K562 (cell line): Measurements from ENCODE around the gene MARK4. TPM values are rescaled to one million over a fixed set of nuclear protein-coding genes. Genes with fewer than 3 reads are reported as not detected.

Experiments
- ATAC-seq: fragments of 200-7000 bp; cut with Tn5 transposase; 3 replicates; pipeline ENCODE4 v1.9.1; 2020; ENCODE audit warnings: moderate library complexity
- BruUV-seq: library from RNA; stranded (reverse); fragments of 400-500 nt; replicated peaks from 2 replicates; lab custom pipeline; 2021; lab: Mats Ljungman, UMichigan
- CTCF ChIA-PET: fragments of 300-600 bp; formaldehyde crosslinking; extraction: SDS; loops from one replicate; lab custom pipeline; 2021; ENCODE audit warnings: low intra/inter-chr PET ratio; lab: Yijun Ruan, JAX
- POLR2A ChIA-PET: fragments of 300-600, 350-650 bp; sonication (Branson Sonifier 250); formaldehyde crosslinking; extraction: SDS; loops from one replicate; lab custom pipeline; 2021; ENCODE audit warnings: antibody characterized with exemption, inconsistent platforms; lab: Yijun Ruan, JAX
- DNase-seq, 4 experiments: peaks; one replicate each; pipeline versions ENCODE4 v3.0.0 to v3.0.0-alpha.2; 2011 to 2018; ENCODE audit warnings: low spot score in 3 of 4, mixed read lengths in 3 of 4; ENCODE audit errors: extremely low read depth in 1 of 4
- FAIRE-seq: peaks from 2 replicates; lab custom pipeline; 2011; peaks lifted over from hg19 to GRCh38; lab: Jason Lieb, UNC
- H2AFZ ChIP-seq: 2 replicates; pipeline ENCODE4 v1.6.0; 2011; ENCODE audit warnings: low read depth, low read length, control low read depth, inconsistent platforms
- H3K27ac ChIP-seq: fragments of 200-600 bp; 3 replicates; pipeline ENCODE4 v1.8.0; 2011; ENCODE audit warnings: low read depth, mild to moderate bottlenecking, control low read depth, inconsistent platforms, low read length, moderate library complexity, mixed read lengths; ENCODE audit errors: extremely low read depth
- H3K27me3 ChIP-seq, 2 experiments: fragments of 300-600 bp in 1 of 2; 2 replicates in 1 of 2; 3 replicates in 1 of 2; pipeline versions ENCODE4 v1.6.0 to v1.8.0; 2011; ENCODE audit warnings: inconsistent platforms in 2 of 2, low read length in 2 of 2, mild to moderate bottlenecking in 1 of 2, mixed read lengths in 1 of 2, moderate library complexity in 1 of 2; ENCODE audit not compliant: control insufficient read depth in 2 of 2, insufficient read depth in 2 of 2
- H3K36me3 ChIP-seq: fragments of 300-600 bp; 3 replicates; pipeline ENCODE4 v1.8.0; 2011; ENCODE audit warnings: mild to moderate bottlenecking, low read length, inconsistent platforms; ENCODE audit not compliant: control insufficient read depth, insufficient read depth
- H3K4me1 ChIP-seq, 2 experiments: fragments of 200-600 bp in 1 of 2; replicated peaks in 1 of 2; 2 replicates in 1 of 2; 3 replicates in 1 of 2; pipeline versions ENCODE4 v1.5.1 to v1.8.0; 2011; ENCODE audit warnings: inconsistent platforms in 2 of 2, low read length in 2 of 2, mild to moderate bottlenecking in 1 of 2, mixed read lengths in 1 of 2, moderate library complexity in 1 of 2; ENCODE audit not compliant: control insufficient read depth in 2 of 2, insufficient read depth in 2 of 2
- H3K4me2 ChIP-seq: 2 replicates; pipeline ENCODE4 v1.6.1; 2011; ENCODE audit warnings: low read length, control low read depth, inconsistent platforms, mixed read lengths; ENCODE audit not compliant: insufficient read depth
- H3K4me3 ChIP-seq: fragments of 200-600 bp; sonication (generic), shearing (Covaris generic); 2 replicates; pipeline ENCODE4 v1.5.1; 2016; ENCODE audit warnings: control low read depth, inconsistent platforms
- H3K79me2 ChIP-seq: fragments of 200-600 bp; 3 replicates; pipeline ENCODE4 v1.8.0; 2011; ENCODE audit warnings: low read length, inconsistent platforms; ENCODE audit not compliant: control insufficient read depth, insufficient read depth
- H3K9ac ChIP-seq, 2 experiments: 2 replicates each; pipeline versions ENCODE4 v1.6.0 to v1.6.1; 2011; ENCODE audit warnings: low read depth in 2 of 2, low read length in 2 of 2, control low read depth in 1 of 2, inconsistent platforms in 1 of 2, mild to moderate bottlenecking in 1 of 2, mixed read lengths in 1 of 2; ENCODE audit not compliant: insufficient read depth in 1 of 2
- H3K9me1 ChIP-seq: one replicate; pipeline ENCODE4 v1.6.0; 2011; ENCODE audit warnings: inconsistent platforms, mild to moderate bottlenecking, low read length, moderate library complexity; ENCODE audit not compliant: control insufficient read depth, insufficient read depth
- H3K9me3 ChIP-seq: replicated peaks from 2 replicates; pipeline ENCODE4 v1.5.1; 2011; ENCODE audit warnings: low read depth, low read length, inconsistent platforms; ENCODE audit not compliant: control insufficient read depth, insufficient read depth
- H4K20me1 ChIP-seq: replicated peaks from 2 replicates; pipeline ENCODE4 v1.6.1; 2011; ENCODE audit warnings: low read length, inconsistent platforms, mixed read lengths; ENCODE audit not compliant: control insufficient read depth, insufficient read depth
- CBFA2T2 ChIP-seq: fragments of 450-650 bp; conservative IDR thresholded peaks from 2 replicates; pipeline ENCODE4 v1.6.1; 2017; ENCODE audit warnings: mild to moderate bottlenecking
- FOS ChIP-seq: IDR thresholded peaks from 3 replicates; pipeline ENCODE4 v1.6.1; 2011; ENCODE audit not compliant: insufficient read length; ENCODE audit errors: extremely low read depth
- RAD51 ChIP-seq: fragments of 450-650 bp; IDR thresholded peaks from 2 replicates; pipeline ENCODE4 v1.7.1; 2016; ENCODE audit warnings: low read depth, mild to moderate bottlenecking, borderline replicate concordance
- RBM25 ChIP-seq: fragments of 200-400 bp; formaldehyde crosslinking; IDR thresholded peaks from 2 replicates; pipeline ENCODE4 v1.6.1; 2018; ENCODE audit warnings: low read length, low read depth, moderate library complexity; ENCODE audit not compliant: severe bottlenecking
- ZNF121 ChIP-seq: sonication (generic); formaldehyde crosslinking; conservative IDR thresholded peaks from 2 replicates; pipeline ENCODE4 v1.8.0; 2022; ENCODE audit warnings: missing genetic modification reagents
- WGBS: fragments of 100-300 bp; shearing (Covaris generic); methylation state at CpG from one replicate; pipeline ENCODE4 v1.1.6; 2016; ENCODE audit warnings: low coverage, mixed read lengths; ENCODE audit not compliant: insufficient coverage; ENCODE audit errors: missing lambda C conversion rate; 5-methylcytosine and 5-hydroxymethylcytosine counted together
- in situ Hi-C: fragments of 300-500 bp; cut with MboI; formaldehyde crosslinking; loops from 4 replicates; pipeline ENCODE4 v1.15.0; 2018; ENCODE audit warnings: inconsistent platforms, mixed read lengths
- intact Hi-C: fragments of 100-400 bp; cut with micrococcal nuclease; formaldehyde crosslinking; loops from 2 replicates; pipeline ENCODE4 v1.14.2; 2022
- polyA plus RNA-seq, 8 experiments: library from polyadenylated mRNA; depleted of rRNA in 4 of 8; stranded (reverse) in 5 of 8; unstranded in 3 of 8; fragments of >200 nt; fragmentation: Nextera tagmentation in 2 of 8; fragmentation: Illumina TruSeq in 1 of 8; extraction: Ambion mirVana in 2 of 8; extraction: Trizol in 1 of 8; gene quantifications; 2 replicates each; pipeline versions ENCODE4 v1.2.1 to v1.2.3, GENCODE V29; 2011 to 2014; ENCODE audit warnings: inconsistent platforms in 1 of 8, missing spikeins in 1 of 8
- total RNA-seq, 7 experiments: library from RNA; depleted of rRNA in 6 of 7; stranded (reverse); fragments of >200 nt in 6 of 7; fragmentation: Illumina TruSeq in 2 of 7; extraction: Trizol in 2 of 7; gene quantifications; 2 replicates each; pipeline versions ENCODE4 v1.2.1 to v1.2.3, GENCODE V29; 2011 to 2021; ENCODE audit warnings: low replicate concordance in 1 of 7
- TF ChIP-seq, protein P1 (sequence below): sonication (generic); formaldehyde crosslinking; IDR thresholded peaks from 2 replicates; pipeline ENCODE4 v1.5.0; 2020; ENCODE audit warnings: missing genetic modification reagents
- TF ChIP-seq, protein P2 (sequence below): sonication (generic); formaldehyde crosslinking; IDR thresholded peaks from 2 replicates; pipeline ENCODE4 v1.9.0; 2022; ENCODE audit warnings: mild to moderate bottlenecking, missing genetic modification reagents
- TF ChIP-seq, protein P3 (sequence below): fragments of 250-450 bp; sonication (Bioruptor Pico); IDR thresholded peaks from 2 replicates; pipeline ENCODE4 v1.8.0; 2021; ENCODE audit warnings: borderline replicate concordance, mild to moderate bottlenecking, moderate library complexity; ENCODE audit not compliant: poor library complexity, severe bottlenecking

The MARK4 gene
- total and polyA plus RNA-seq, 9 of the 15 experiments (the other 6 are each of a cell fraction or from before 2014, with no cell fraction given): 0.52 to 29.4 (median 8.6) TPM

DNA sequence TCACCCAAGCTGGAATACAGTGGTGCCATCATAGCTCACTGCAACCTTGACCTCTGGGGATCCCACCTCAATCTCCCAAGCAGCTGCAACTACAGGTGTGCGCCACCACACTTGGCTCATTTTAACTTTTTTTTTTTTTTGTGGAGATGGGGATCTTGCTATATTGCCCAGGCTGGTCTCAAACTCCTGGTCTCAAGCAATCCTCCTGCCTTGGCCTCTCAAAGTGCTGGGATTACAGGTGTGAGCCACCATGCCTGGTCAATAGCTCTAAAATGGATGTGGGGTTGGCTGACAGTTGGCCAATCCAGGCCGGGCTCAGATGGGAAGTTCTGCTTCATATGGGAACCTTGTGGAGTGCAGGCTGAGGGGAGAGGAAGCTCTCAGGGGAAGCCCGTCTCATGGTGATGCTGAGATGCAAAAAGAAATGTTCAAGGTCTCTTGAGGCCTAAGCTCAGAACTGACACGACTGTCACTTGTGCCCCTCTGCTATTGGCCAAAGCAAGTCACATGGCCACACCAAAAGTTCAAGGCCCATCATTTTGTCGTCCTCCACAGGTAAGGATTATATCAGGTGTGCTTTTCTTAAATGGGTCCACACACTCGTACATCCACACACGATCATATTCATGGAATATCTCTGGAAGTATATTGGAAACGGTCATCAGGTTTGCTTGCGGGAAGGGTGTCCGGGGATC is 82.7 kb downstream of the MARK4 start:
- H3K4me3 ChIP-seq: no peak overlapping the region
- no peaks in the 10 kb centered on the region for H3K9me1 ChIP-seq
- no peaks in the 10 kb centered on the region for H3K36me3 ChIP-seq
- intact Hi-C loops (loop anchor here (10.0 kb wide), 1 partner anchor 319 kb away; no protein-coding TSS in a partner anchor), in situ Hi-C loops (no loop called here)
- H3K4me1 ChIP-seq: peaks cover 0 to 6% of the 10 kb centered on the region in 2 experiments; a peak in 2 of 5 replicates
- ChIA-PET POLR2A (interaction anchor here (0.8 to 1.6 kb wide), 3 partner anchors 10 to 43 kb away, joined by 3 to 4 read pairs (median 3); no protein-coding TSS in a partner anchor), CTCF (no interaction called here)
- H3K27ac ChIP-seq: no peak overlapping the region
- no peak overlapping the region for H3K4me2 ChIP-seq
- no peaks in the 10 kb centered on the region for H3K79me2 ChIP-seq
- H3K27me3 ChIP-seq: no peaks in the 10 kb centered on the region
- no peak for DNase-seq
- no peak for FAIRE-seq
- no peaks in the 10 kb centered on the region for H4K20me1 ChIP-seq
- TF ChIP-seq, protein P1, sequence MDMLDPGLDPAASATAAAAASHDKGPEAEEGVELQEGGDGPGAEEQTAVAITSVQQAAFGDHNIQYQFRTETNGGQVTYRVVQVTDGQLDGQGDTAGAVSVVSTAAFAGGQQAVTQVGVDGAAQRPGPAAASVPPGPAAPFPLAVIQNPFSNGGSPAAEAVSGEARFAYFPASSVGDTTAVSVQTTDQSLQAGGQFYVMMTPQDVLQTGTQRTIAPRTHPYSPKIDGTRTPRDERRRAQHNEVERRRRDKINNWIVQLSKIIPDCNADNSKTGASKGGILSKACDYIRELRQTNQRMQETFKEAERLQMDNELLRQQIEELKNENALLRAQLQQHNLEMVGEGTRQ (CRISPR knock-in tag): peak; percentile 84
- TF ChIP-seq, protein P2, sequence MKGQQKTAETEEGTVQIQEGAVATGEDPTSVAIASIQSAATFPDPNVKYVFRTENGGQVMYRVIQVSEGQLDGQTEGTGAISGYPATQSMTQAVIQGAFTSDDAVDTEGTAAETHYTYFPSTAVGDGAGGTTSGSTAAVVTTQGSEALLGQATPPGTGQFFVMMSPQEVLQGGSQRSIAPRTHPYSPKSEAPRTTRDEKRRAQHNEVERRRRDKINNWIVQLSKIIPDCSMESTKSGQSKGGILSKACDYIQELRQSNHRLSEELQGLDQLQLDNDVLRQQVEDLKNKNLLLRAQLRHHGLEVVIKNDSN (CRISPR knock-in tag): peak; percentile 91
- no peak for TF ChIP-seq FOS
- TF ChIP-seq RBM25: peak; percentile 31
- TF ChIP-seq, protein P3, sequence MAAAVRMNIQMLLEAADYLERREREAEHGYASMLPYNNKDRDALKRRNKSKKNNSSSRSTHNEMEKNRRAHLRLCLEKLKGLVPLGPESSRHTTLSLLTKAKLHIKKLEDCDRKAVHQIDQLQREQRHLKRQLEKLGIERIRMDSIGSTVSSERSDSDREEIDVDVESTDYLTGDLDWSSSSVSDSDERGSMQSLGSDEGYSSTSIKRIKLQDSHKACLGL: no peak
- peak; percentile 71; the same call in 1 of the 2 replicates for TF ChIP-seq RAD51
- peak; percentile 87 for TF ChIP-seq ZNF121
- TF ChIP-seq CBFA2T2: 0 out of 2 replicates have a peak, but pooled peaks have one; percentile 9
- no peaks in the 10 kb centered on the region for H3K9me3 ChIP-seq
- BruUV-seq: no TSS peak
- WGBS: 52% methylated on average over 10 of the region's 10 CpGs
- peak overlapping the region; percentile 29; the same call in 1 of the 2 replicates for H2AFZ ChIP-seq
- no peak overlapping the region for H3K9ac ChIP-seq
- ATAC-seq: no peak
